Ovary (tissue), 9 donors: ENCODE measurements around the gene SDHAF2. TPM values are rescaled to one million over a fixed set of nuclear protein-coding genes. Genes with fewer than 3 reads are reported as not detected.

Experiments
- DNase-seq, 5 donors: peaks; one replicate each; pipeline ENCODE4 v3.0.0-alpha.2; 2019 to 2020
- H3K27ac ChIP-seq, 2 donors: fragments of 200-600 bp; one replicate each; pipeline versions ENCODE4 v1.5.1 to v1.8.0; 2019 to 2022
- H3K27me3 ChIP-seq: fragments of 200-600 bp; one replicate; pipeline ENCODE4 v1.8.0; 2022
- H3K36me3 ChIP-seq: fragments of 200-600 bp; sonication (generic); one replicate; pipeline ENCODE4 v1.5.1; 2019
- H3K4me1 ChIP-seq: one replicate; pipeline ENCODE4 v1.8.1; 2013; ENCODE audit warnings: mild to moderate bottlenecking, moderate library complexity; ENCODE audit not compliant: insufficient read depth
- H3K4me3 ChIP-seq: fragments of 200-600 bp; sonication (generic); one replicate; pipeline ENCODE4 v1.5.1; 2017
- H3K9me3 ChIP-seq, 2 donors: fragments of 200-600 bp in 1 of 2; sonication (generic) in 1 of 2; one replicate each; pipeline versions ENCODE4 v1.5.1 to v1.8.1; 2013 to 2019; ENCODE audit warnings: mild to moderate bottlenecking in 1 of 2, moderate library complexity in 1 of 2
- CTCF ChIP-seq, 3 donors: fragments of 450-650 bp in 2 of 3; fragments of 200-600 bp in 1 of 3; IDR thresholded peaks; one replicate each; pipeline versions ENCODE4 v1.5.1 to v1.8.0; 2016 to 2022; ENCODE audit warnings: antibody characterized with exemption in 3 of 3, mild to moderate bottlenecking in 1 of 3
- EP300 ChIP-seq: sonication (generic); formaldehyde crosslinking; IDR thresholded peaks from one replicate; pipeline ENCODE4 v1.6.1; 2017; ENCODE audit warnings: antibody characterized with exemption
- POLR2A ChIP-seq: fragments of 450-650 bp; IDR thresholded peaks from one replicate; pipeline ENCODE4 v1.6.1; 2017; ENCODE audit warnings: antibody characterized with exemption, mild to moderate bottlenecking, moderate library complexity
- WGBS, 3 donors: extraction: QIAGEN DNeasy Blood & Tissue Kit in 1 of 3; methylation state at CpG; one replicate each; pipeline versions ENCODE4 v1.1.5 to v1.1.7; 2013 to 2017; 5-methylcytosine and 5-hydroxymethylcytosine counted together
- intact Hi-C, 4 donors: fragments of 100-400 bp; cut with DNase I; formaldehyde crosslinking; loops; one replicate each; pipeline versions ENCODE4 v1.11.0 to v1.15.1; 2022 to 2023
- polyA plus RNA-seq, 2 donors: library from polyadenylated mRNA; stranded (reverse); fragments of 200-250 nt in 1 of 2; fragments of 350-450 nt in 1 of 2; fragmentation: Illumina TruSeq in 1 of 2; extraction: RNeasy Lipid Tissue Mini Kit (QIAGEN cat#74804) in 1 of 2; gene quantifications; one replicate each; pipeline ENCODE4 v1.2.3, GENCODE V29; 2013 to 2014
- total RNA-seq, 7 donors: library from RNA; depleted of rRNA in 2 of 7; stranded (reverse); fragments of >200 nt in 2 of 7; fragmentation: NEBNext Ultra II Directional in 3 of 7; extraction: Animal tissue kit (Norgen Biotek cat#: 25700) in 3 of 7; gene quantifications; one replicate each; pipeline versions ENCODE4 v1.1.0 to v1.2.4, GENCODE V29; 2016 to 2023
- donor health status: DM: no; HTN: no; CAD: no; lungs with moderate emphysema.
- donor health status: DM: no; HTN: no; CAD: no.
- donor health status: Bipolar disorder and iron deficiency.
- donor health status: DM: yes; HTN: yes; CAD: no.
- donor health status: DM: no; HTN: no; CAD: no.
- donor health status: DM: yes; HTN: yes; CAD: no.

The SDHAF2 gene
- total and polyA plus RNA-seq, 9 donors = 31.9 to 91.1 (median 39.5) TPM

- no peaks in the 10 kb centered on the region for H3K27me3 ChIP-seq
- no peaks in the 10 kb centered on the region for H3K9me3 ChIP-seq
- H3K4me1 ChIP-seq = peaks cover 8% of the 10 kb centered on the region
- no peak overlapping the region for H3K4me3 ChIP-seq
- no peaks in the 10 kb centered on the region for H3K36me3 ChIP-seq
- no peak overlapping the region for H3K27ac ChIP-seq
- WGBS, 3 donors = 68 to 74% (median 69%) methylated on average over 11 of the region's 11 CpGs
- TF ChIP-seq CTCF (IDR thresholded peaks at IDR 0.05) (no peak), EP300 (no peak), POLR2A (no peak)
- intact Hi-C loops = no loop called here
- DNase-seq = no peak
Measured at GRCh38 chr11:61484541-61484940, 54.6 kb downstream of the SDHAF2 start.

- Histone ChIP-seq H3K4me1 (peaks cover 14% of the 10 kb centered on the region), H3K9me3 (no peaks in the 10 kb centered on the region), H3K36me3 (no peaks in the 10 kb centered on the region), H3K4me3 (no peak overlapping the region), H3K27ac (no peak overlapping the region), H3K27me3 (no peaks in the 10 kb centered on the region)
- no peak for DNase-seq
- TF ChIP-seq POLR2A (no peak), CTCF (IDR thresholded peaks at IDR 0.05) (no peak), EP300 (no peak)
- intact Hi-C loops = no loop called here
- WGBS, 3 donors = 91 to 94% (median 93%) methylated on average over 11 of the region's 11 CpGs
Measured at GRCh38 chr11:61485080-61485479, 55.2 kb downstream of the SDHAF2 start.

GRCh38 chr11:61486011-61486620 is 56.2 kb downstream of the SDHAF2 start:
- no peak for DNase-seq
- no peaks in the 10 kb centered on the region for H3K36me3 ChIP-seq
- no peak for TF ChIP-seq CTCF (IDR thresholded peaks at IDR 0.05)
- no peak for TF ChIP-seq POLR2A
- TF ChIP-seq EP300 = no peak
- no peaks in the 10 kb centered on the region for H3K9me3 ChIP-seq
- H3K27me3 ChIP-seq = no peaks in the 10 kb centered on the region
- no peak overlapping the region for H3K27ac ChIP-seq
- H3K4me1 ChIP-seq = peaks cover 18% of the 10 kb centered on the region
- WGBS, 3 donors = 90 to 93% (median 91%) methylated on average over 6 of the region's 6 CpGs
- no peak overlapping the region for H3K4me3 ChIP-seq
- intact Hi-C loops = no loop called here

GRCh38 chr11:61486779-61487178 is 56.9 kb downstream of the SDHAF2 start:
- no peaks in the 10 kb centered on the region for H3K9me3 ChIP-seq
- H3K4me1 ChIP-seq = peaks cover 18% of the 10 kb centered on the region
- DNase-seq = no peak
- intact Hi-C loops = no loop called here
- WGBS, 3 donors = 87 to 92% (median 91%) methylated on average over 5 of the region's 5 CpGs
- no peak for TF ChIP-seq POLR2A
- no peak for TF ChIP-seq EP300
- TF ChIP-seq CTCF (IDR thresholded peaks at IDR 0.05) = no peak
- no peak overlapping the region for H3K4me3 ChIP-seq
- no peaks in the 10 kb centered on the region for H3K36me3 ChIP-seq
- H3K27ac ChIP-seq = no peak overlapping the region
- no peaks in the 10 kb centered on the region for H3K27me3 ChIP-seq
